ENCODE measurements around the gene VPS35L. TPM values are rescaled to one million over a fixed set of nuclear protein-coding genes. Genes with fewer than 3 reads are reported as not detected.

The VPS35L gene, protein sequence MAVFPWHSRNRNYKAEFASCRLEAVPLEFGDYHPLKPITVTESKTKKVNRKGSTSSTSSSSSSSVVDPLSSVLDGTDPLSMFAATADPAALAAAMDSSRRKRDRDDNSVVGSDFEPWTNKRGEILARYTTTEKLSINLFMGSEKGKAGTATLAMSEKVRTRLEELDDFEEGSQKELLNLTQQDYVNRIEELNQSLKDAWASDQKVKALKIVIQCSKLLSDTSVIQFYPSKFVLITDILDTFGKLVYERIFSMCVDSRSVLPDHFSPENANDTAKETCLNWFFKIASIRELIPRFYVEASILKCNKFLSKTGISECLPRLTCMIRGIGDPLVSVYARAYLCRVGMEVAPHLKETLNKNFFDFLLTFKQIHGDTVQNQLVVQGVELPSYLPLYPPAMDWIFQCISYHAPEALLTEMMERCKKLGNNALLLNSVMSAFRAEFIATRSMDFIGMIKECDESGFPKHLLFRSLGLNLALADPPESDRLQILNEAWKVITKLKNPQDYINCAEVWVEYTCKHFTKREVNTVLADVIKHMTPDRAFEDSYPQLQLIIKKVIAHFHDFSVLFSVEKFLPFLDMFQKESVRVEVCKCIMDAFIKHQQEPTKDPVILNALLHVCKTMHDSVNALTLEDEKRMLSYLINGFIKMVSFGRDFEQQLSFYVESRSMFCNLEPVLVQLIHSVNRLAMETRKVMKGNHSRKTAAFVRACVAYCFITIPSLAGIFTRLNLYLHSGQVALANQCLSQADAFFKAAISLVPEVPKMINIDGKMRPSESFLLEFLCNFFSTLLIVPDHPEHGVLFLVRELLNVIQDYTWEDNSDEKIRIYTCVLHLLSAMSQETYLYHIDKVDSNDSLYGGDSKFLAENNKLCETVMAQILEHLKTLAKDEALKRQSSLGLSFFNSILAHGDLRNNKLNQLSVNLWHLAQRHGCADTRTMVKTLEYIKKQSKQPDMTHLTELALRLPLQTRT
- total RNA-seq (2014; rRNA removed; shearing (Covaris generic)): 18.8 and 20.8 TPM in 2 replicates

DNA sequence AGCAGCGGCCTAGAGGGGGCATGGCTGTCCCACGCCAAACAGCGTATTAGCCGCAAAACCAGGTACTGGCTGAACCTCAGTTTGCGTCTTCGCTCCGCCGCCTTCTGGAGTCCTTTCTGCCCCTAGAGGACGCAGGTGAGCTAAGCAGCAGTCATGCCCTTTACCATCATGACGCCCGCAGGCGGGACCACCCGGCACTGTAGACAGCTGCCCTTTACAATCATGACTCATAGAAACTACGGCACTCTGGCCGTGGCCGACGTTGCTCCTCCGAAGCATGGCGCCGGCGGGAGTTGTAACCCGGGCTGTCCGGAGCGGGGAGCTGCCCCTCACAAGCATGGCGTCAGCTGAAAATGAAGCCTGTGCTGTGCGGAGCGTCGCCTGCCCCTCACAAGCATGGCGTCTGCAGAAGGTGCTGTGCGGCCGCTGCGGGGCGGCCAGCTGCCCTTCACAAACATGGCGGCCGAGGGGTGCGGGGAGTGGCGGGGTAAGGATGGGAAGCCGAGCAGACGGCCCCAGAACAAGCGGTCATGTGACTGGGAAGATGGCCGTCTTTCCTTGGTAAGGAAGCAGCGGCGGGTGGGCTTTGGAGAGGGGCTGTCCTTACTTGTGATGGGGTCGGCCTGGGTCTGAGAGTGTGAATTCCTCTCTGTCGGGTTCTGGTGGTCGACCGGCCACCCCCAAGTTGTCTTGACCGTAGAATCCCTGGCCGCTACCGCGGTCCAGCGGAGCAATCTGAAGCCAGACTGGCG lies at the start of gene VPS35L:
TSS of gene VPS35L (plus strand) at position 518 of the 752 bp plus-strand sequence. CDS start at position 545, 27 bp downstream.
- H3K27ac ChIP-seq: peak within 1 kb of the TSS; percentile 75
- H3K4me3 ChIP-seq: peak within 1 kb of the TSS; percentile 69
- H3K4me1 ChIP-seq: no peaks in the 10 kb centered on the region
- no peaks in the 10 kb centered on the region for H3K27me3 ChIP-seq
- DNase-seq: peak; percentile 98
- H3K9me3 ChIP-seq (replicated peaks): no peaks in the 10 kb centered on the region
- peaks cover 11% of the 10 kb centered on the region; the same call in 1 of the 2 replicates for H3K36me3 ChIP-seq

DNA sequence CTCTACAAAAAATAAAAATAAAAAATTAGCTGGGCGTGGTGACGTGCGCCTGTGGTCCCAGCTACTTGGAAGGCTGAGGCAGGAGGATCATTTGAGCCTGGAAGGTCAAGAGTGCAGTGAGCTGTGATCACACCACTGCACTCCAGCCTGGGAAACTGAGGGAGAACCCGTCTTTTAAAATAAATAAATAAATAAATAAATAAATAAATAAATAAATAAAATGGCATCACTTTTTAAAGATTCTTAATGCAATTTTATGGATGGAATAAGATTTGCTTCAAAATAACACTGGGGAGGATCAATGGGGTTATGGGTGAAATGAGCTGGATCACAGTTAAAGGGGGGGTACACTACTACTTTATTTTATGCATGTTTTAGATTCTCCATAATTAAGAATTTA lies 48.5 kb upstream of the VPS35L start:
- Histone ChIP-seq H3K4me1 (no peaks in the 10 kb centered on the region), H3K27ac (no peak overlapping the region), H3K36me3 (peaks cover 30% of the 10 kb centered on the region)

DNA sequence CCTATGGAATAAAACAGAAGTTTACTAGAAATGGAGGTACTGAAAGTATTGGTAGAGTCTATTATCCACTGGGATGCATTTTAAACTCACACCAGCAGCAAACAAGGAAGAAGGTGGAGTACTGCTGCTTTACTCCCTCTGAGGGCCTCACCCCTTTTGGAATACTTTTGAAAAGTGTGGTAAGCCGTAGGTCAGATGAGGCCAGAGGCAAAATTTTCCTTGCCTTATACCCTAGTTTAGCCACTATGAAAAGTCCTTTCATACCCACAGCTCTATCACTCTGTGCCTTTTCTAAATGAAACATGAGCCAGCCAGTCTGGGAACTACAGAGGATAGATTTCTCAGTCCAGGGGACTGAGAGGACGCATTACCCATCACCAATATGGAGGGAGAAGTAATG lies 47.6 kb upstream of the VPS35L start:
- Histone ChIP-seq H3K27me3 (no peaks in the 10 kb centered on the region), H3K27ac (no peak overlapping the region), H3K36me3 (peaks cover 22% of the 10 kb centered on the region), H3K9me3 (replicated peaks) (no peaks in the 10 kb centered on the region), H3K4me1 (no peaks in the 10 kb centered on the region), H3K4me3 (no peak overlapping the region)
- no peak for DNase-seq

More for the DNA sequence above, 48.5 kb upstream of the VPS35L start:
- no peak for DNase-seq
- Histone ChIP-seq H3K4me3 (no peak overlapping the region), H3K9me3 (replicated peaks) (no peaks in the 10 kb centered on the region), H3K27me3 (no peaks in the 10 kb centered on the region)

DNA sequence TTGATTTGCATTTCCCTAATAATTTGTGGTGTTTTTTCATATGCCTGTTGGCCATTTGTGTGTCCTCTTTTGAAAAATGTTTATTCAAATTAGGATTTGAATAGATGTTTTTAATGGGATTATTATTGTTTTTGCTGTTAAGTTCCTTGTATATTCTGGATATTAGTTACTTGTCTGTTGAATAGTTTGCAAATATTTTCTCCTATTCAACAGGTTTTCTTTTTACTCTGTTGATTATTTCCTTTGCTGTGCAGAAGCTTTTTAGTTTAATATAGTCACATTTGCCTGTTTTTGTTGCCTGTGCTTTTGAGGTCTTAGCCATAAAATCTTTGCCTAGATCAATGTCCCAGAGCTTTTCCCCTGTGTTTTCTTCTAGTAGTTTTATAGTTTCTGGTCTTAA lies 43.2 kb upstream of the VPS35L start:
- peaks cover 21% of the 10 kb centered on the region for H3K36me3 ChIP-seq

DNA sequence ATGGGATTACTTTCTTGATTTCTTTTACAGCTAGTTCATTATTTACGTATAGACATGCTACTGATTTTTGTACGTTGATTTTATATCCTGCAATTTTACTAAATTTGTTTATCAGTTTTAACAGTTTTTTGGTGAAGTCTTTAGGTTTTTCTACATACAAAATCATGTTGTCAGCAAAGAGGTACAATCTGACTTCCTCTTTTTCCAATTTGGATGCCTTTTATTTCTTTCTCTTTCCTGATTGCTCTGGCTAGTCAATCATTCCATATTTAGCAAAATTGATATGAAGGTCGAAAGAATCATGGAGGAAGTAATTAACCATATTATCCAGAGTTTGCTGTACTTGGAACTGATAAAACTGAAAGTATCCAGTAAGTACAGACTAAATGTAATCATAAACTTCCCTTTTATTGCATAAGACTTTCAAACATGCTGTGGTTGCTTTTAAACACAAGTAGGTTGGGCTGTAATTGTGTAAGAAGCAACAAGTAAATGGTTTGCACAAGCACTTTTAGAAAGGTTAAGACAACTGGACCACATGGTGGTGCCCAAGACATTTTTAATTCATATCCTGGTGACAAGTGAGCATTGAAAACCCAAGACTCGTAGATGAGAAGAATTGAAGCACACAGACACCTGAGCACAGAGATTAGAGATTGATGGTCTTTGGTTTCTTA lies 42.0 kb upstream of the VPS35L start:
- Histone ChIP-seq H3K27me3 (no peaks in the 10 kb centered on the region), H3K36me3 (peaks cover 21% of the 10 kb centered on the region), H3K4me3 (no peak overlapping the region), H3K27ac (no peak overlapping the region), H3K4me1 (no peaks in the 10 kb centered on the region), H3K9me3 (replicated peaks) (no peaks in the 10 kb centered on the region)
- no peak for DNase-seq

More for the DNA sequence above, 43.2 kb upstream of the VPS35L start:
- Histone ChIP-seq H3K4me1 (no peaks in the 10 kb centered on the region), H3K4me3 (no peak overlapping the region), H3K27me3 (no peaks in the 10 kb centered on the region), H3K27ac (no peak overlapping the region), H3K9me3 (replicated peaks) (no peaks in the 10 kb centered on the region)
- DNase-seq: no peak

DNA sequence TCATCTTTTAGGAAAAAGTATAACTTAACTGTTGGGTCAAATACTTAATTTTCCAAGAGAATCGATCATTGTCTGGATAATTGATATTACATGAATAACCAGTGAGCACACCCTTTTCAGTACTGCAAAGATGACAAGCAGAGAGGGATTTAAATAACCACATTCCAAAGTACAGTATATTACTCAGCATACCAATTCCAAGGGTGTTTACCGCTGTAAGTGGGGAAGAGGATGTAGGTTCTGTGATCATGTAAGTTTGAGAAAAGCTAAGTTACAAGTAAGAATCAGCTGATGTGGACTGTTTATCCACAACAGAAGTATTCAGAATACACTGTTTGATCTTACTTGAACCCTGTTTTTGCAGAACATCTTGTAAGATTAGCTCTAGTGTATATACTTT lies 39.7 kb upstream of the VPS35L start:
- H3K4me1 ChIP-seq: no peaks in the 10 kb centered on the region
- H3K4me3 ChIP-seq: no peak overlapping the region
- no peak for DNase-seq
- no peak overlapping the region for H3K27ac ChIP-seq
- peaks cover 13% of the 10 kb centered on the region for H3K36me3 ChIP-seq
- no peaks in the 10 kb centered on the region for H3K9me3 ChIP-seq (replicated peaks)
- no peaks in the 10 kb centered on the region for H3K27me3 ChIP-seq

DNA sequence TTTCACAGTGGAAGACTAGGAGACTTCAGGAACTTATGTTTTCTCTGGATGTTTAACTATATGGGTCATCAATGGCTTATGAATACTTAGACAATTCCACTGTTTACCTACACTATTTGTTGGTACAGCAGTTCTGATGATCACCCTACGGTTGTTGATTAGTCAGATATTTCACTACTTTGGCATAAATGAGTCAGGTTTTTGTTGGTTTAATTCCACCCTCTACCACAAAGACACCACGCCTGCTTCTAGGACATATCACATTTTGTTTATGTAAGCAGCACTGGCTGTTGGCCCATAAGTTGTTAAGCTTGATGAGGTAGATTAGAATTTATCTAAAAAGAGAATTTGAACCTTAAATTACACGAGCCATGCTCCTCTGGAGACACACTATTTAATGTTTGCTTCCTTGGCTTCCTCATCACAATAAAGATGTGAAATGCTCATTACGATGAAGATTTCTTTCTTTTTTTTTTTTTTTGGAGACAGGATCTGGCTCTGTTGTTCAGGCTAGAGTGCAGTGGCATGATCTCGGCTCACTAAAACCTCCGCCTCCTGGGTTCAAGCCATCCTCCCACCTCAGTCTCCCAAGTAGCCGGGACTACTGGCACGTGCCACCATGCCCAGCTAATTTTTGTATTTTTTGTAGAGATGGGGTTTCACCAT lies 37.9 kb upstream of the VPS35L start:
- no peaks in the 10 kb centered on the region for H3K9me3 ChIP-seq (replicated peaks)
- H3K27ac ChIP-seq: no peak overlapping the region
- no peak for DNase-seq
- H3K36me3 ChIP-seq: peaks cover 13% of the 10 kb centered on the region
- no peak overlapping the region for H3K4me3 ChIP-seq
- H3K27me3 ChIP-seq: no peaks in the 10 kb centered on the region
- no peaks in the 10 kb centered on the region for H3K4me1 ChIP-seq

DNA sequence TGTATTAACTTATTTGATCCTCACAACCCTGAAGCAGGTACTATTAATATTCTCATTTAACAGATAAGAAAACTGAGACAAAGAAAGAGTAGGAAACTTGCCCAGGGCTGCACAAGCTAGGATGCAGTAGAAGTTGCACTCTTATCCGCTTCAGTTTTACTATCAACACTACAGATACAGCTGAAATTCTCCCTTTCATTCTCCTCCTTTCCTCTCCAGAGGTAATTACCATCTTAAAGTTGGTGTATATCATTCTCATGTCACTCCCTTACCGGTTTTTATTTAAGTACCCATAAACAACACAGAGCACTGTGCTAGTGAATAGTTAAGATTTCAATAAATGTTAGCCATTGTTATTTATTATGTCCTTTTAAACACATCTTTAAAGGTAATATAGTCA lies 37.1 kb upstream of the VPS35L start:
- no peaks in the 10 kb centered on the region for H3K4me1 ChIP-seq
- no peak for DNase-seq
- no peaks in the 10 kb centered on the region for H3K9me3 ChIP-seq (replicated peaks)
- H3K4me3 ChIP-seq: no peak overlapping the region
- peaks cover 13% of the 10 kb centered on the region for H3K36me3 ChIP-seq
- H3K27ac ChIP-seq: no peak overlapping the region
- H3K27me3 ChIP-seq: no peaks in the 10 kb centered on the region

DNA sequence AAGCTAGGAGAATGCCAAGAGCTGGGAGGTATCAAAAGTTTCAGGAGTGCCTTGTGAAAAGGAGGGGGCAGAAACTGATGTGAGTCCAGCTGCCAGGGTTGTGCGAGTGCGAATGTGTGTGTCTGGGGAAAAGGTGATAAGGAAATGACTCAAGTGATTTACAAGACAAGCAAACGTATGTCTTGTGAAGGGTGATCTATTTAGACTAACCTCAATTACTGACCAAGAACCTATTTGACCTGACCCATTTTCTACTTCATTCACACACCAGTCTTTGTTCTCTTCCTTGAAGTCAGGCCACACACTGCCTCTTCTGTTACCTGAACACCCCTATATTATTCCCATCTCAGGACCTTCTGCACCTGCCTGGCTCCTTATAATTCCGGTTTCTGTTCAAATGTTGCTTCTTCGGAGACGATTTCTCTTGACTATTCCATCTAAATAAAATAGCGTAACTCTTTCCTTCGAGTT lies 34.6 kb upstream of the VPS35L start:
- Histone ChIP-seq H3K27me3 (no peaks in the 10 kb centered on the region), H3K9me3 (replicated peaks) (no peaks in the 10 kb centered on the region), H3K36me3 (peaks cover 3% of the 10 kb centered on the region; the same call in 1 of the 2 replicates), H3K4me1 (no peaks in the 10 kb centered on the region), H3K4me3 (peak overlapping the region; percentile 72), H3K27ac (no peak overlapping the region)
- no peak for DNase-seq

DNA sequence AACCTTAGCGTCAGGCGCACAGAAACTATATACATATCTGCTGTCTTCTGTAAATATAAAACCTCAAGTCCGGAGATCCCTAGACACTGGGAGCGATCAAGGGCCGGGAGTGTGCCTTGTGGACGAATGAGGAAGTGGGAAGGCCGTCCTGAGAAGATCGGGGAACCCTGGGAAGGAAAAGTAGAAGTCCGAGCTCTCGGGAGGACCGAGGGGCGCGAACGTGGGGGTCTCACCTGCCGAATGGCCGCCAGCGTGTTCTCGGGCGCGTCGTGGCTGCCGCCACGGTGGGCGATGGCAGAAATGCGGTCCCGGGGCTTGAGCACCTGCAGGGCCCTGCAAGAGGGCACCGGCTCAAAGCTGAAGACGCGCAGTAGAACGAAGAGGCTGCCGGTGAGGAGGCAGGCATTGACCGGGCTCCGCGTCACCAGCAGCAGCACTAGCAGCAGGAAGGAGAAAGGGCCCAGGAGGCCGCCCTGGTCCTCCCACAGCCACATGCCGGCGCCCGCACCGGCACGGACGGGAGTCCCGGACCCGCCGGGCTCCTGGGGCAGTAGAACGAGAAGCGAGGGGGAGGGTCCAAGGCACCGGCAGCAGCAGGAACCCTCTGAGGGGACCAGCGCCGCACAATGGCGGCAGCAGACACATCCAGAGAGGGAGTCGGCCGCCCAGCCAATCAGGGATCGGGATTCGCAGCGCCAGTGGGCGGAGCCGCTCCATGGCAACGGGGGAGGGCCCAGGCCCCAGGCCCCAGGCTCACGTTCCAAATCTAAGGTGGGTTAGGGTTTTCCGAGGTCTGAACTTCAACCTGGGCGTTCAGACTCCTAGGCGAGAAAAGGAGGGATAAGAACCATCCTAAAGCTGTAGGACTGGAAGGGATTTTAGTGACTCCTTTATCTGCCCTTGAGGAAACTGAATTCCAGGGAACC lies 33.8 kb upstream of the VPS35L start, which contains the start of gene GDE1:
TSS of gene GDE1 (minus strand) at position 628 of the 926 bp plus-strand sequence. CDS start at position 494, 134 bp downstream.
- no peaks in the 10 kb centered on the region for H3K36me3 ChIP-seq

DNA sequence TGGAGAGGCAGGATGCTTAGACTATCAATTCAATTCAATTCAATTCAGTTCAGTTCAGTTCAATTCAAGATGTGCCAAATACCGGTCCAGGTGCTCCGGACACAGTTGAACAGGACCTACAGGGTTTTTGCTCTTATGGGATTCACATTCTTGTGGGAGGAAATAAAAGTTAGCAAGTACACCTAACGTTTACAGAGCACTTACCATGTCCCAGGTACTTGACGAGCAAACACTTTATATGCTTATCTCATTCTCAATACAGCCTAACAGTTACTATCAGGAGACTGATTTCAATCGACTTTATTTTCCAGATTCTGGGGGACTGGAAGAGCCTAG lies 33.1 kb upstream of the VPS35L start:
- Histone ChIP-seq H3K36me3 (no peaks in the 10 kb centered on the region), H3K9me3 (replicated peaks) (no peaks in the 10 kb centered on the region), H3K4me1 (no peaks in the 10 kb centered on the region), H3K27me3 (no peaks in the 10 kb centered on the region), H3K27ac (no peak overlapping the region), H3K4me3 (peak overlapping the region; percentile 72)
- no peak for DNase-seq

More for the DNA sequence above, 33.8 kb upstream of the VPS35L start, which contains the start of gene GDE1:
- DNase-seq: peak; percentile 89 to 92
- Histone ChIP-seq H3K27ac (no peak within 1 kb of the TSS; the same call in 1 of the 2 replicates), H3K4me3 (peak within 1 kb of the TSS; percentile 72), H3K27me3 (no peaks in the 10 kb centered on the region), H3K4me1 (no peaks in the 10 kb centered on the region), H3K9me3 (replicated peaks) (no peaks in the 10 kb centered on the region)

DNA sequence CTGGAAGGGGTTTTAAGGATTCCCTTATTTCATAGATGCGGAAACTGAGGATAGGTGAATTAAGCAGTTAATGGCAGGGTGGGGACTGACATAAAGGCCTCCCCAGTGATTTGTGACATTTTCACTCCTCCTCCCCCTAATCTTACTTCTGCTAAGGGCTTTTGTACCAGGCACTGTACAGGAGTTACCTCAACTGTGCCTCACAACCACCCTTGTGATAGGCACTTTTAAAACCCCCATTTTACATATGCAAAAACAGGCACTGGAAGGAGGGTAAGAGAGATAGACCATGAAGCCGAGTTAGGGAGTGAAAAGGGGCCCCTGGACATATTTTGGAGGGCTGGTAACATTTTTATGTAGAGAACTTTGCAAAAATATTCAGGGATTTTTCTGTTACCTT lies 32.7 kb upstream of the VPS35L start:
- no peak for DNase-seq
- no peak overlapping the region for H3K27ac ChIP-seq
- no peaks in the 10 kb centered on the region for H3K36me3 ChIP-seq
- H3K27me3 ChIP-seq: no peaks in the 10 kb centered on the region
- no peak overlapping the region for H3K4me3 ChIP-seq
- no peaks in the 10 kb centered on the region for H3K4me1 ChIP-seq
- no peaks in the 10 kb centered on the region for H3K9me3 ChIP-seq (replicated peaks)
